Measurements from ENCODE around the gene NR1I2. TPM values are rescaled to one million over a fixed set of nuclear protein-coding genes. Genes with fewer than 3 reads are reported as not detected.

The NR1I2 gene
- total and polyA plus RNA-seq, 9 of the 15 experiments (the other 6 are each of a cell fraction or from before 2014, with no cell fraction given), result not detected

DNA sequence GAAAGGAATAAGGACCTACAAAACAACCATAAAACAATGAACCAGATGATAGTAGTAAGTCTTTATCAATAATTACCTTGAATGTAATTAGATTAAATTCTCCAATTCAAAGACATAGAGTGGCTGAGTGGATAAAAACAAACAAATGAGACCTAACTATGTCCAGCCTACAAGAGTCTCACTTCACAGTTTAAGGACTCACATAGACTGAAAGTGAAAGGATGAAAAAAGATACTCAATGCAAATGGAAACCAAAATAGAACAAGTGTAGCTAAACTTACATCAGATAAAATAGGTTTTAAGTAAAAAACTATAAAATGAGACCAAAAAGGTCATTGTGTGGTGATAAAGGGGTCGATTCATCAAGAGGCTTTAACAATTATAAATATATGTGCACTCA lies 21.9 kb upstream of the NR1I2 start:
- Histone ChIP-seq H3K27ac (ENCODE audit: extremely low read depth, low read depth, low read length) (no peak overlapping the region), H3K4me3 (no peak overlapping the region), H3K4me1 (replicated peaks in 1 of 2; ENCODE audit: control insufficient read depth in 2 of 2, insufficient read depth in 2 of 2, low read length in 2 of 2) (no peaks in the 10 kb centered on the region), H3K9ac (ENCODE audit: insufficient read depth in 1 of 2, low read depth in 2 of 2, low read length in 2 of 2) (no peak overlapping the region), H3K79me2 (ENCODE audit: control insufficient read depth, insufficient read depth, low read length) (no peaks in the 10 kb centered on the region), H3K9me1 (ENCODE audit: control insufficient read depth, insufficient read depth, low read length) (no peaks in the 10 kb centered on the region), H2AFZ (ENCODE audit: low read depth, low read length) (no peak overlapping the region), H3K36me3 (ENCODE audit: control insufficient read depth, insufficient read depth, low read length) (no peaks in the 10 kb centered on the region), H3K4me2 (ENCODE audit: insufficient read depth, low read length) (no peak overlapping the region), H4K20me1 (replicated peaks; ENCODE audit: control insufficient read depth, insufficient read depth, low read length) (no peaks in the 10 kb centered on the region), H3K27me3 (ENCODE audit: control insufficient read depth in 2 of 2, insufficient read depth in 2 of 2, low read length in 2 of 2) (no peaks in the 10 kb centered on the region), H3K9me3 (replicated peaks; ENCODE audit: control insufficient read depth, insufficient read depth, low read depth, low read length) (no peaks in the 10 kb centered on the region)
- ChIA-PET POLR2A (no interaction called here), CTCF (ENCODE audit: low intra/inter-chr PET ratio) (no interaction called here)
- in situ Hi-C loops (cut with MboI), result no loop called here
- ATAC-seq (no peak), FAIRE-seq (no peak), DNase-seq (ENCODE audit: extremely low read depth in 1 of 4, low spot score in 3 of 4) (no peak)
- no TSS peak for BruUV-seq (replicated peaks)
- intact Hi-C loops (cut with micrococcal nuclease), result loop anchor here (10.0 kb wide), 1 partner anchor 55 kb away; no protein-coding TSS in a partner anchor
- 0% methylated on average over 1 of the region's 1 CpG for WGBS (ENCODE audit: insufficient coverage, low coverage, missing lambda C conversion rate)
- TF ChIP-seq GATAD2B (IDR thresholded peaks at IDR 0.05; ENCODE audit: borderline replicate concordance) (no peak), ZNF445 (CRISPR knock-in tag; IDR thresholded peaks at IDR 0.05; ENCODE audit: low read depth) (no peak), ZBTB17 (CRISPR knock-in tag; IDR thresholded peaks at IDR 0.05) (no peak), RBM14 (IDR thresholded peaks at IDR 0.05; ENCODE audit: borderline replicate concordance, insufficient read depth, low read depth, low read length) (no peak), FOXM1 (IDR thresholded peaks at IDR 0.05; ENCODE audit: low read depth) (no peak), FOXM1 (CRISPR knock-in tag; IDR thresholded peaks at IDR 0.05; ENCODE audit: low read depth) (no peak), RBFOX2 (IDR thresholded peaks at IDR 0.05; ENCODE audit: low read depth, low read length) (no peak), E2F3 (CRISPR knock-in tag; IDR thresholded peaks at IDR 0.05) (no peak)
- TF ChIP-seq, protein P1, sequence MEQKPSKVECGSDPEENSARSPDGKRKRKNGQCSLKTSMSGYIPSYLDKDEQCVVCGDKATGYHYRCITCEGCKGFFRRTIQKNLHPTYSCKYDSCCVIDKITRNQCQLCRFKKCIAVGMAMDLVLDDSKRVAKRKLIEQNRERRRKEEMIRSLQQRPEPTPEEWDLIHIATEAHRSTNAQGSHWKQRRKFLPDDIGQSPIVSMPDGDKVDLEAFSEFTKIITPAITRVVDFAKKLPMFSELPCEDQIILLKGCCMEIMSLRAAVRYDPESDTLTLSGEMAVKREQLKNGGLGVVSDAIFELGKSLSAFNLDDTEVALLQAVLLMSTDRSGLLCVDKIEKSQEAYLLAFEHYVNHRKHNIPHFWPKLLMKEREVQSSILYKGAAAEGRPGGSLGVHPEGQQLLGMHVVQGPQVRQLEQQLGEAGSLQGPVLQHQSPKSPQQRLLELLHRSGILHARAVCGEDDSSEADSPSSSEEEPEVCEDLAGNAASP (IDR thresholded peaks at IDR 0.05), result no peak
- TF ChIP-seq, protein P2, sequence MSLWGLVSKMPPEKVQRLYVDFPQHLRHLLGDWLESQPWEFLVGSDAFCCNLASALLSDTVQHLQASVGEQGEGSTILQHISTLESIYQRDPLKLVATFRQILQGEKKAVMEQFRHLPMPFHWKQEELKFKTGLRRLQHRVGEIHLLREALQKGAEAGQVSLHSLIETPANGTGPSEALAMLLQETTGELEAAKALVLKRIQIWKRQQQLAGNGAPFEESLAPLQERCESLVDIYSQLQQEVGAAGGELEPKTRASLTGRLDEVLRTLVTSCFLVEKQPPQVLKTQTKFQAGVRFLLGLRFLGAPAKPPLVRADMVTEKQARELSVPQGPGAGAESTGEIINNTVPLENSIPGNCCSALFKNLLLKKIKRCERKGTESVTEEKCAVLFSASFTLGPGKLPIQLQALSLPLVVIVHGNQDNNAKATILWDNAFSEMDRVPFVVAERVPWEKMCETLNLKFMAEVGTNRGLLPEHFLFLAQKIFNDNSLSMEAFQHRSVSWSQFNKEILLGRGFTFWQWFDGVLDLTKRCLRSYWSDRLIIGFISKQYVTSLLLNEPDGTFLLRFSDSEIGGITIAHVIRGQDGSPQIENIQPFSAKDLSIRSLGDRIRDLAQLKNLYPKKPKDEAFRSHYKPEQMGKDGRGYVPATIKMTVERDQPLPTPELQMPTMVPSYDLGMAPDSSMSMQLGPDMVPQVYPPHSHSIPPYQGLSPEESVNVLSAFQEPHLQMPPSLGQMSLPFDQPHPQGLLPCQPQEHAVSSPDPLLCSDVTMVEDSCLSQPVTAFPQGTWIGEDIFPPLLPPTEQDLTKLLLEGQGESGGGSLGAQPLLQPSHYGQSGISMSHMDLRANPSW (CRISPR knock-in tag; IDR thresholded peaks at IDR 0.05), result no peak

Data from K562 (cell line).